DND-41 (cell line): ENCODE measurements around the gene RAB4B.

Experiments
- EZH2 ChIP-seq: IDR thresholded peaks from 3 replicates; pipeline ENCODE4 v1.6.1; 2012; ENCODE audit warnings: borderline replicate concordance, low read depth, mild to moderate bottlenecking, moderate library complexity, low read length, inconsistent platforms; ENCODE audit not compliant: severe bottlenecking
- TF ChIP-seq, protein P1 (sequence below): IDR thresholded peaks from 2 replicates; pipeline ENCODE4 v1.5.1; 2012; ENCODE audit warnings: borderline replicate concordance, low read length, moderate library complexity, mild to moderate bottlenecking; ENCODE audit not compliant: poor library complexity, severe bottlenecking; ENCODE audit errors: extremely low read depth

DNA sequence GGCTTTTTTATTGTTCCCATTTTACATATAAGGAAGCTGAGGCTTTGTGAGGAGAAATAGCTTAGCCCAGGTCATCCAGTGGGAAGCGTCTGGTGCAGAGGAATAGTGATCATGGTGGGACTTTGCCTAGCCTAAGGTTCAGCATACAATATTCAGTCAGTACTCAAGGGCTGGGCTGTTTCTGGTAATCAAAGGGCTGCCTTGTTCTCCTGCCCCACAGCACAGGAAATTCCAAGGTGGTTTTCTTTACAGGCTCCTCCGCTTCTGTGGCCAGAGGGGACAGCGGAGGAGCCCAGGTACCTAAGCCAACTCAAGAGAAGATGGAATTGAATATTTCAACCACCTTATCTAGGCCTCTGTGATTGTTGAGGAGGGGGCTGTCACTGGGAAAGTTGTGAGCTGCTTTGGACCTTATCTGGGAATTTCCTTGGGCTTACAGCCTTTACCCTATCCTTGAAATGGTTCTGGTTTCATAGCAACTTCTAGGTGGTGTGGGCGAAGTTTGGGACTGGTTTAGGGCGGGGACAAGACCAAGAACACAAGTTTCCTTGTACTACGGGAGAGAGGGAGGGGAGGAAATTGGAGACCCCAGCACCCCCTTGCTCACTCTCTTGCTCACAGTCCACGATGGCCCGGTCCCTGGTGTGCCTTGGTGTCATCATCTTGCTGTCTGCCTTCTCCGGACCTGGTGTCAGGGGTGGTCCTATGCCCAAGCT, 3.0 kb upstream of the RAB4B start, which contains the start of gene MIA:
- TF ChIP-seq, protein P1, sequence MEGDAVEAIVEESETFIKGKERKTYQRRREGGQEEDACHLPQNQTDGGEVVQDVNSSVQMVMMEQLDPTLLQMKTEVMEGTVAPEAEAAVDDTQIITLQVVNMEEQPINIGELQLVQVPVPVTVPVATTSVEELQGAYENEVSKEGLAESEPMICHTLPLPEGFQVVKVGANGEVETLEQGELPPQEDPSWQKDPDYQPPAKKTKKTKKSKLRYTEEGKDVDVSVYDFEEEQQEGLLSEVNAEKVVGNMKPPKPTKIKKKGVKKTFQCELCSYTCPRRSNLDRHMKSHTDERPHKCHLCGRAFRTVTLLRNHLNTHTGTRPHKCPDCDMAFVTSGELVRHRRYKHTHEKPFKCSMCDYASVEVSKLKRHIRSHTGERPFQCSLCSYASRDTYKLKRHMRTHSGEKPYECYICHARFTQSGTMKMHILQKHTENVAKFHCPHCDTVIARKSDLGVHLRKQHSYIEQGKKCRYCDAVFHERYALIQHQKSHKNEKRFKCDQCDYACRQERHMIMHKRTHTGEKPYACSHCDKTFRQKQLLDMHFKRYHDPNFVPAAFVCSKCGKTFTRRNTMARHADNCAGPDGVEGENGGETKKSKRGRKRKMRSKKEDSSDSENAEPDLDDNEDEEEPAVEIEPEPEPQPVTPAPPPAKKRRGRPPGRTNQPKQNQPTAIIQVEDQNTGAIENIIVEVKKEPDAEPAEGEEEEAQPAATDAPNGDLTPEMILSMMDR: no peak
- no peak for TF ChIP-seq EZH2
